ENCODE measurements around the gene MTA3.

Gene MTA3

GRCh38 chr2:42685303-42685702 lies 116.9 kb downstream of the MTA3 start:
- TF ChIP-seq CTCF (IDR thresholded peaks at IDR 0.05; ENCODE audit: low read depth, low read length): no peak
- DNase-seq (ENCODE audit: extremely low read depth, low read depth): no peak

- no peak for TF ChIP-seq CTCF (IDR thresholded peaks at IDR 0.05; ENCODE audit: low read depth, low read length)
- no peak for DNase-seq (ENCODE audit: extremely low read depth, low read depth)
Observed at GRCh38 chr2:42693013-42693615, 124.7 kb downstream of the MTA3 start.

- no peak for TF ChIP-seq CTCF (IDR thresholded peaks at IDR 0.05; ENCODE audit: low read depth, low read length)
- DNase-seq (ENCODE audit: extremely low read depth, low read depth): no peak
Observed at GRCh38 chr2:42693688-42694479, 125.5 kb downstream of the MTA3 start.

GRCh38 chr2:42696987-42697386 lies 128.6 kb downstream of the MTA3 start:
- DNase-seq (ENCODE audit: extremely low read depth, low read depth): no peak
- TF ChIP-seq CTCF (IDR thresholded peaks at IDR 0.05; ENCODE audit: low read depth, low read length): no peak

- no peak for DNase-seq (ENCODE audit: extremely low read depth, low read depth)
- TF ChIP-seq CTCF (IDR thresholded peaks at IDR 0.05; ENCODE audit: low read depth, low read length): no peak
Observed at GRCh38 chr2:42698940-42699339, 130.5 kb downstream of the MTA3 start.

GRCh38 chr2:42706836-42707235 lies 138.4 kb downstream of the MTA3 start:
- TF ChIP-seq CTCF (IDR thresholded peaks at IDR 0.05; ENCODE audit: low read depth, low read length): no peak
- no peak for DNase-seq (ENCODE audit: extremely low read depth, low read depth)

- TF ChIP-seq CTCF (IDR thresholded peaks at IDR 0.05; ENCODE audit: low read depth, low read length): no peak
Observed at GRCh38 chr2:42708179-42708578, 139.7 kb downstream of the MTA3 start.

More at GRCh38 chr2:42708179-42708578, 139.7 kb downstream of the MTA3 start:
- no peak for DNase-seq (ENCODE audit: extremely low read depth, low read depth)
